Measurements from ENCODE around the gene PRUNE2.
"Not testable (repeated sequence)": the region's sequence is repeated elsewhere in the genome, so short reads cannot be mapped to it uniquely, and the experiment has no call there.

PRUNE2 gene

DNA sequence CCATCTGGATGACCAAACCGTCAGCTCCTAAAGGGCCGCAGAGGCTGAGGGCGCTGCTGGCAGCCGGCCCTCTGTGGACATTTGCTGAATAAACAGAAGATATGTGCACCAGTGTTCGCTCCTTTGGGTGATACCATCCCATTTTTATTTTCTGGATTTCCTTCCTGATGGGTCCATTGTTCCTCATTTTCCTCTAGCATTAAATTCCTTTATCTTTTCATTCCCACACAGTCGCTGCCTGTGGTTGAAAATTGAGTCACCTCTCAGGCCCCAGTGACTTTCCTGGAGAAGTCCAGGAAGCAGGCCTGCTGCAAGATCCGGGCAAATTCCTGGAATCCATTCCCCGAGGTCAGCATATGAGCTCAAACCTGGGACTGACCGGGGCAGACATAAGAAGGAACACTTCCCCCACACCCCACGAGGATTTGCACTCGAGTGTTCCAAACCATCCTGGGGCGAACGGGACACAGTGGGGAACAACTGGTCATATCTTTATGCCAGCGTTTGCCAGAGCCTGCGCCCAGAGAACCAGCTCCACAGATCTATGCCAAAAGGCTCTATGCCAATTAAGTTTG is 228.3 kb downstream of the PRUNE2 start:
- FAIRE-seq (no peak), DNase-seq (ENCODE audit: extremely low spot score, insufficient read length, low read depth) (no peak)

DNA sequence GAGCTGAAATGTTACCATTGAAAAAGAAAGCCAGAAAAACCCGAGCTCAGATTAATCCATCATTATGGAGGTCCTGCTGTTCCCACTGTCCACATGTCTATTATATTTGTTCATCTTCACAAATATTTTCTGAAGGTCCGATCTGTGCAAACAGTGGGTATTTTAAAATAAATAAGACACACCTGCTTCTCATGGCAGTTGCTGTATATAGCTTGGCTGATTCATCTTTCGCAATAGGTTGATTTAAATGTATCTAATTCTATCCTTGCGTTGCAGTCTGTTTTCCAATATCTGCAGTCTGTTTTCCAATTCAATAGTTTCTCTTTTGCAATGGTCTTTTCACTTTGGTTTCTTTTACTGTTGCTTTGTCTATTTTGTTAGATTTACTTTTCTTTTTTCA is 229.1 kb downstream of the PRUNE2 start:
- FAIRE-seq: no peak
- DNase-seq (ENCODE audit: extremely low spot score, insufficient read length, low read depth): no peak

DNA sequence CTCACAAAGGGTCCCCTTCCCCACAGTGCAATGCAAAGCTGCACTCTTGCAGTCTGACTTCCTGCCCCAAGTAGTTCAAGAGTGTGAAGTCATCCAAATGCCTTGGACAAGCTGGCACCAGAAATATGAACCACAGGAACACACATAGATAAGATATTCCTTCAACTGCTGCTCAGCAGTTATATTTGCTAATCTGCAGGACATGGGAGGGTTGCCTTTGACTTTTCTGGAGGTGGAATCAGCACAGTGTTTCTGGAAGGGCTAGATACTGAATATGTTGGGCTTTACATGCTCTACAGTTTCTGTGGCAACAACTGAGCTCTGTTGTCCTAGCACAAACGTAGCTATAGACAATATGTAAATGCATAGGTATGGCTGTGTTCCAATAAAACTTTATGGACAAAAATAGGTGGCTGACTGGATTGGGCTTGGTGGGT is 238.4 kb downstream of the PRUNE2 start:
- FAIRE-seq (no peak), DNase-seq (ENCODE audit: extremely low spot score, insufficient read length, low read depth) (no peak)

DNA sequence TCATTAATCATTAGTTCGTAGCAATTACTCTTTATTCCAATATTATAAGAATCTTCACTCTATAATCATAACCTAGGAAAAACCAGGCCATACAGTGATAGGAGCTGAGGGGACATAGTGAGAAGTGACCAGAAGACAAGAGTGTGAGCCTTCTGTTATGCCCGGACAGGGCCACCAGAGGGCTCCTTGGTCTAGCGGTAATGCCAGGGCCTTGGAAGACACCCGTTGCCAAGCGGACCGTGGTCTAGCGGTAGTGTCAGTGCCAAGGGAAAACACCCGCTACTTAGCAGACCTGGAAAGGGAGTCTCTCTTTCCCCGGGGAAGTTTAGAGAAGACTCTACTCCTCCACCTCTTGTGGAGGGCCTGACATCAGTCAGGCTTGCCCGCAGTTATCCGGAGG is 239.9 kb downstream of the PRUNE2 start:
- not testable (repeated sequence) for FAIRE-seq; DNase-seq (ENCODE audit: extremely low spot score, insufficient read length, low read depth)

DNA sequence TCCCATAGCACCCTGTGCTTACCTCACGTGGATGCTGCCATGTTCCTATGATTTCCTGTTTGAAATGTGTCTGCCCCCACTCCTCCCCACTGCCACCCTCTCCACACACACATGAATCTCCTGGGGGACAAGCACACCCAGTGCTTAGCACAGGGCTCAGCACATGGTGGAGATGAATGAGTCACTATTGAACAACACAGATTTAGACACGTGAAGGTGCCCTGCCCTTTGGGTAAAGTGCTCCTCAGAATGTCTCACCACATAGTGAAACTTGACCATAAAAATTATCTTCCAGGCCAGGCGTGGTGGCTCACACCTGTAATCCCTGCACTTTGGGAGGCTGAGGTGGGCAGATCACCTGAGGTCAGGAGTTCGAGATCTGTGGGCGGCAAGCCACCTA is 240.5 kb downstream of the PRUNE2 start:
- DNase-seq (ENCODE audit: extremely low spot score, insufficient read length, low read depth) (no peak), FAIRE-seq (no peak)

DNA sequence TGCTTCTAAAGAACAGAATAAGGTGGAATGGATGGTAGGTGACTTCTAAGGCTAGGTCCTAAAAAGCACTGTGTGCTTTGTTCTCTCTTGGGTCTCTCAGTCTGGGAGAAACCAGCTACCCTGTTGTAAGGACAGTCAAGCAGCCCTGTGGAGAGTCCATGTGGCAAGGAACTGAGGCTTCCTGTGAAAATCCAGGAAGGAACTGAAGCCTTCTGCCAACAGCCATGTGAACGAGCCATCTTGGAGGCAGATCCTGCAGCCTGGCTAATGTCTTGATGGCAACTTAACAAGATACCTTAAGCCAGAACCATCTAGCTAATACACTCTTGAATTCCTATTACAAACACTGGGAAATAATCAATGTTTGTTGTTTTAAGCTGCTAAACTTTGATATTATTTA is 241.8 kb downstream of the PRUNE2 start:
- no peak for DNase-seq (ENCODE audit: extremely low spot score, insufficient read length, low read depth)
- FAIRE-seq: no peak

DNA sequence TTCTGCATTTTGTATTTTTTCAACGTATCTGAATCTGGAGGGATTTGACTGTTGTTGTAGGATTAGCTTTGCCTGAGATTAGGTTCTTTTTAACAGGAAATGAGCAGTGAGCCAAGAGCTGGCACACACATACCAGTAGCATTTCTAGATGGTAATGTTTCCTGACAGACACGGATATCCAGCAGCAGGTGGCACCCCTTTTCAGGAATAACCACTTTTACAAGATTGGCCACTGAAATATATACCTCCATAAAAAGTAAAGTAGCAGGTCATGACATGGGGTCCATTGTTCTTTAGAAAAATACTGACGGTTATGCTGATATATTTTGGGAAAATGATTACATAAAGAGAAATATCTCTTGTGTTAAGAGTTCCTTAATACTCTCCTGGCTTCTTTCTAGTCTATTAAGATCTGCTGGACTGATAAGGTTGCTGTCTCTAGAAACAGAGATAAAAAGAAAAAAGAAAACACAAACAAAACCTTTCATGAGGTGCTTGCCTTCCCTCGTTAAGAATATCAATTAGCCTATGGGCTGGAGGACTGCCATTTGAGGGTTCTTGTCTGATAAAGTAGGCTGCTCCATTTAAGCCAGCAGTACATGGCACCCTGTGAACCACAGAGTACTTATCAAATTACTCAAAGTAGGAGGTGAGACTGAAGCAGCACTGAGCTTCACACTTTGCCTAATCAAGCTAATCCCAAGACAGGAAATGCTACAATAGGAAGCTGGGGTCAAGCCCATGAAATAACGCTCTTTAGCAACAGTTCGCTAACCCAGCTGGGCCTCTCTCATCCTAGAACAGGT is 243.2 kb downstream of the PRUNE2 start:
- FAIRE-seq: no peak
- DNase-seq (ENCODE audit: extremely low spot score, insufficient read length, low read depth): no peak

DNA sequence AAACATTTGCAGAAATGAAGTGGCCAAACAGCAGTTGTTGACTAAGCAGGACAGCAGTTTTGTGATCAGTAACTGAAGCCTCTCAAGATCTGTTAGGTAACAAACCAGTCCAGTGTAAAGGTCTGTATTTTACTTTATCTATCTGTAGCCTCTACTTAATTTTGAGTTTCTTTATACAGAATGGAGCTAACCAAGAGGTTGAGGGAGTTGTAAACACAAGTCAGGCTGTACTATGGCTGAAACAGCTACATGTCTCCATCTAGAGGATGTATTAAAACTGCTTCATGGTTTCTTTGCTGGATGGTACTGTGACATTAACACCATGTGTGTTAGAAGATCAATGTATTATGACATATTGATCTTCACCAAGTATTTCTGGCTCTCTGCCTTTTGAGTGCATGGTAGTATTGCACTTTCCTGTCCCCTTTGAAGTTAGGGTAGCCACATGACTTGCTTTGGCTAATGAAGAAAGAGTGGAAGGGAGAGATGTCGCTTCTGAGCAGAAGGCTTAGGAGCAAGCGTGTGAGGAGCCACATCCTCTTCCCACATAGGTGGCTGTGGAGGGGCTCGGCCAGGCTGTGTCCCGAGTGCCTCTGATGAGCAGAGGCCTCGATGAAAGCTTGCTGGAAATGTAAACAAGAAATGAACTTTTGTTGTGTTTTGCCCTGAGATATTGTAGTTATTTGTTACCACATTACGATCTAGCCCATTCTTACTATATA is 247.2 kb downstream of the PRUNE2 start:
- FAIRE-seq (peak; percentile 78), DNase-seq (ENCODE audit: extremely low spot score, insufficient read length, low read depth) (peak; percentile 33)

DNA sequence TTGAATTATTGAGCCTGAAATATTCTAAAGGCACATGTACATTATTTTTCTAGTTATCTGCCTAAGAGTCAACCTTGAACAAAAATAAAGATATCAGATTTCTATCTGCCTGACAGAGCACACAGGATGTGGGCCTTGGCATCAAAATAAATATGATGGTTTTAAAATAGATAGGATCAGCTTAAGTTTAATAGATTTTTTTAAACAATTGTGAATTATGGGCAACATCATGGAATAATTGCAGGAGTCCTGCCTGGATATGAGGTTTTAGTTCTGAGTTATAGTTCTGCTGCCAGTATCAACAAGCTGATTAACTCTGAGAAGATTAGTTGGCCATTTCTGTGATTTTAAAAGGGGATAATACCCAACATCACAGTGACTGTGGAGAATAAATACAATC is 248.6 kb downstream of the PRUNE2 start:
- no peak for FAIRE-seq
- DNase-seq (ENCODE audit: extremely low spot score, insufficient read length, low read depth): no peak

DNA sequence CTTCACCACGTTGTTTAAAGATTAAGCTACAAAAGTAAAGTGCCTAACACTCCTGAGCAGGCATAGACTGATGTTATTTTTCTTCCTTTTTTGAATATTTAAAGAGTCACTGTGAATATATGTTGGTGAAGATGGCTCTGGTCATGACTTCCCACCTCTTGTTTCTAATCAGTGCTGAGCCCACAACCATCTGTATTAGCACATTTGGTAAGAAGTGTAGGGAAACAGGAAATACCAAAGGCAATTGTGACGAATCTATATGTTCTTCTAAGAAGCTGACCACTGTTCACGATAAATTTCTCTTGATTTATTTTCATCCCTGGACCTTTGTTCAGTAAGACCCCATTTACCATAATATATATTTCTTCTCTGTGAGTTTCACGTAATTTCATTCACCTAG is 249.9 kb downstream of the PRUNE2 start:
- DNase-seq (ENCODE audit: extremely low spot score, insufficient read length, low read depth): no peak
- no peak for FAIRE-seq

DNA sequence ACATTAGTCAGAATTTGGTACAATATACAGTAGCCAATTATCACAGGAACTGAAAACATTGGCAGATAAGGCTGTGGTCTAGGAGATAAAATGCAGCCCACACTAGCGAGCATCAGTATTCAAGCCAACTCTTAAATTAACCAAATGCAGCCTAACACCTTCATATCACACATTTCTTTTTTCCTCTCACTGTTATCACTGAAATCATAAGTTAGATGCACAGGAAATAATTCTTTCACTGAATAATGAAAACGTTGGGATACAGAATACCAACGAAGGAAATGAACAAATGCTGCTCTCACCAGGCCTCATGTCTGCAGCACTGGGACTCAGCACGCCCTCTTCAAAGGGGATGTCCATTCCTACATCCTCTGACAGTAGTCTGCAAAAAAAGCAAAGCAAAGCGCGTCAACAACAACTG is 250.8 kb downstream of the PRUNE2 start:
- FAIRE-seq (no peak), DNase-seq (ENCODE audit: extremely low spot score, insufficient read length, low read depth) (no peak)

DNA sequence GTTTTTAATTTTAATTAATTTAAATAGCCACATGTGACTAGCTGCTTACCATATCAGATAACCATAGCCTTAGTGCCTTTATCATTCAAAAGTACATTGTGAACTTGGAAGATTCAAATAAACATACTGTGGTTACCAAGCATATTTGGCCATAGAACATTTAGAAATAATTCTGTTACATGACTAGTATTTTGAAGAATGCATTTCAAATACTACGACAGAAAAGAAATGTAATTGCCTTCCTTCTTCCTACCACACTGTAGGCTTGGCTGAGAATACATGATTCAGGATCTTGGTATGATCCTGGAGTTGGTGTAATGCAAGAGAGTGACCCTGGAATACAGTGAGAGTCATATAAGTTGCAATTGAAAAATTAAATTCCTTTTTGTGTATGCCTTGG is 251.3 kb downstream of the PRUNE2 start:
- DNase-seq (ENCODE audit: extremely low spot score, insufficient read length, low read depth): no peak
- no peak for FAIRE-seq

DNA sequence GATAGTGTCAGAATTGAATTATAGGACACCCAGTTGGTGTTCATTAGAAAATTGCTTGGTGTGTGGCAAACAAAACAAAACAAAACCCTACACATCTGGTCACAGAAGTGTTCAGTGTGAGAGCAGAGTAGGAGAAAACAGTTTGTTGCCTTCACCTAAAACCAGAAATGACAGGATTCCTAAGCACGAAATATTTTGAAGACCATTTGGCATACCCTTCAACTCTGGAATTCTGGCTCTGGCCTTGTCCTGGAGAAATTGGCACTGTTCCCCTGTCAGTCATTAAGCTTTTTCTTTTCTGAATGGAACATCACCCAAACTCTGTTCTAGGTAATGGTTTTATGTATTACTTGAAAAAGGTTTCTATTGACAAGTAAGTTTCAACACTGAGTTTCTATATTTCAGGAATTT is 251.9 kb downstream of the PRUNE2 start:
- no peak for FAIRE-seq
- no peak for DNase-seq (ENCODE audit: extremely low spot score, insufficient read length, low read depth)

DNA sequence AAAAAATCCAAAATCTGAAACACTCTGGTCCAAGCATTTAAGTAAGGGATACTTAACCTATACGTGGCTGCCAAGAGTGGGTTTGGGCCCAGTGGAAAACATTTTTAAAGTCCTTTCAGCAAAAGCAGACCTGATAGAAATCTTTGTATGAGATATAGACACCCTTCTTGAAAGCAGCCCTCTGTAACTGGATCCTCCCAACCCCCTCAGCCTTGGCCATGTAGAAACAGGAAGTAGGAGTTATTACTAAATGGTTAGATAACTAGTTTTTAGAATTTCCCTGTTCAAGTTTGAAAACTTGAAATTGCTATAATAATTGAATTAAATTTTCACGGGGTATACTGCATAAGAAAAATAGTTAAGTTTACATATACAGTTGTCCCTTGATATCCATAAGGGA is 253.0 kb downstream of the PRUNE2 start:
- FAIRE-seq (no peak), DNase-seq (ENCODE audit: extremely low spot score, insufficient read length, low read depth) (no peak)

DNA sequence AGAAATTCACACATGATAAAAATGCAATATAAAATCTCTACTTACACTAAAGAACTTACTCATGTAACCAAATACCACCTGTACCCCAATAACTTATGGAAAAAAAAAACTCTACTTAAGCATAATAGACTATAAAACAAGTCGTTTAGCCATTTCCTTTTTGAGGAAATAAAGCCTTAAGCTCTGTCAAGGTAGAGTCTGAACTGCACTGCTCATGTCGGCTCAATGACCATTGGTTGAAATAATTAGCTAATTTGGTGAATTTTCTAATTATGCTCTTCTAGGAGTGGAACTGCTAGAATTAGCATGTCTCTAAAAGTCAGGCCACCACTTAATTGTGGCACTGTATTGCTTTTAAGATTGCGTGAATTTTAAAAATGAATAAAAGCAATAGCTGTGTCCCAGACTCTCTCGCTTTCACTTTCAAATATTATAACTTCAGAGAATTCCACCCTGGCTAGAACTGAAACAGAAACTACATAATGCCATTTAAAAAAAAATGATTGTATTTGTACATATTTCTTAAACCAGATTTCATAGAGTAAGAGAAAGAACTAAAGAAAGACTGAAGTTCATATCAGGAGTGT is 254.7 kb downstream of the PRUNE2 start:
- DNase-seq (ENCODE audit: extremely low spot score, insufficient read length, low read depth) (no peak), FAIRE-seq (peak; percentile 31)

DNA sequence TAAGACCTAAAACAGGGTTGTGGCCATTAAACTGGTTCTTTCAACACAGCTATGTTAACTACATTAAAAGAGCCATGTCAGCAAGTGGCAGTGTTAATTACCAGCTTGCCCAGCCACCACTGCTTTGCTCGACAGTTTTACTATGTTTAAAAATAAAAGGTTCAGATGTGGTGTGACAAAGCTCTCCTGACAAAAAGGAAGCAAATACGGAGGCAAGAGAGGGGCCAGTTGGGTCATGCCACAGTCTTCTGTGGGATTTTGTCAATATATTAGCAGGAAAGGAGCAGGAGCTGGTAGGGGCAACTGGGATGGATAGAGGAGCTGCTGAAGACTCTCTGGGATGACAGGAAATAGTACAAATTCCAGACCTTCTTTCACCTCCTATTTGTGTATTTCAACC is 255.2 kb downstream of the PRUNE2 start:
- no peak for FAIRE-seq
- no peak for DNase-seq (ENCODE audit: extremely low spot score, insufficient read length, low read depth)

DNA sequence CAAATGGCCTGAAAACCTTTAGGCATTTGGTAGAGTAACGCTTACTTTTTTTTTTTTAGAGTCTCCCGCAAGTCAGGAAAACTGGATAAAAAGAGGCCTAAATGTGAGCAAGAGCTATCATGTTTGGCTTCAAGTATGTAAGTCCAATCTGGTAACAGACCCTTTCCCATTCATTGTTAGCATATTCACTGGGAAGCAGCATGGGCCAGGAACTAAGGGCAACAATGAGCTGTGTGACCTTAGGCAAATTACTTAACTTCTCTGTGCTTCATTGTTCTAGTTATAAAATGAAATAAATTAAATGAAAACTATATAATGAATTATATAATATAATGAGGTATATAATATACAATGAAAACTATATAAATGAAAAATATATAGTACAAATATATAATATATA is 256.0 kb downstream of the PRUNE2 start:
- FAIRE-seq: no peak
- DNase-seq (ENCODE audit: extremely low spot score, insufficient read length, low read depth): no peak

DNA sequence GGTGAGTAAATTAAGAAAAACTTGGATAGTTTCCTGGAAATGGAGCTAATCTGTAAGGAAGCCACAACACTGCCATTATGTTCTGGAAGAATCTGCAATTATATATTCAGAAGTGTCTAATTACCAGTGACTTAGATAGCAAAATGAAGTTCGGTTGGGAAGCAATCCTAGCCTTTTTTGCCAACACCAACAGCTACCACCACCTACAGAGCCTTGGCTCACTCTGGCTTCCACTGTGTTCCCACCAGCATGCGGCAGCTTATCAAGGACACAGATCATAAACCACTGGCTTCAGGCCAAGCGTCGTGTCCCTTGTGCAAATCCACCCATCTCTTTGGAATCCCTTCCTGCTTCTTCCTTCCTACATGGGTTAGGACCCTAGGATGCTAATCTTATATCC is 259.7 kb downstream of the PRUNE2 start:
- no peak for DNase-seq (ENCODE audit: extremely low spot score, insufficient read length, low read depth)
- FAIRE-seq: no peak

DNA sequence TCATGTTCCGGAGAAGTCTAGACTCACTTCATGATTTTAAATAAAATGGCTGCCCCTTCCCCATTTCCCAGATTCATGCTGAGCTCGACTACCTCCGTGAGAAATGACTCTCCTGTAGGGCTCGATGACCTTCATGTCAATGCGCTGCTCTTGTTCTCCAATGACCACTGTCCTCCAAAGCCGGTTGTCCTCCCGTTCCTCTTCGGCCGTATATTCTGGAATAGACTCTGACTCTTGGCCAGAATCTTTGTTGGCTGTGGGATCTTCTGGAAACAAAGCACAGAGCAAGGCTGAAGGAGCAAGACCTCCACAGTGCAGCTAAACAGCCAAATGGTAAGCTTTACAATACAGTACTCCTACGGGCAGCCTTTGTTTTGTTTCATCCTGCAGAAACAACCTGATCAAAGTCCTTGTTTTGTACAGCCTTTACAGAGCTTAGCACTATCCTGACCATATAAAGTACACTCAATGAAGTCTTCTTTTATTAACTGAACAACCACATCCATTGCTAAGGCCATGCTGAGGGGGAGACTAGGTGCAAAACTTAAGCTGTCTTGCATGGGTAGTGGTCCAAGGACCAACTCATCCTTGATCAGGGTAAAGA is 261.2 kb downstream of the PRUNE2 start:
- FAIRE-seq (no peak), DNase-seq (ENCODE audit: extremely low spot score, insufficient read length, low read depth) (no peak)

DNA sequence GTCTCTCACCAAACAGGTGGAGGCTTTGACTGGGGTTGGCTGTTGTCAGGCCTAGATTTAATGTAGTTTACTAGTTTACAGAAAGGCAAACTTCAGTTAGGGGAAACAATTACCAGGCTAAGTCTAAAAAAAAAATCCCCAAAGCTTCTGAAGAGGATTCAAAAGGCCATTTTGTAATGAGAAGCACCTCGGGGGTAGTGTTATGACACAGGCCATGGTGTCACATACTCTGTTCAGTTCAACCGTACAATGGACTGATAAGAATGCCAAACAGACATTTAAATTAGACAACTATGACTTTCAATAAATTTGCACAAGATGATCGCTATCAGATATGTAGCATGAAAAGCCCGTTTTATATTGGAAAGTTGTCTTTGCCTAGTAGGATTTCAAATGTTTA is 261.7 kb downstream of the PRUNE2 start:
- no peak for FAIRE-seq
- DNase-seq (ENCODE audit: extremely low spot score, insufficient read length, low read depth): no peak
